Body of pancreas (tissue), 4 donors: Measurements from ENCODE around the gene PIF1. TPM values are rescaled to one million over a fixed set of nuclear protein-coding genes. Genes with fewer than 3 reads are reported as not detected.
A peak's percentile ranks its signal among the peaks of the same experiment; 100 is the strongest.
"Not testable (repeated sequence)": the region's sequence is repeated elsewhere in the genome, so short reads cannot be mapped to it uniquely, and the experiment has no call there.

Source experiments
- ATAC-seq: fragments of 150-250 bp; one replicate; pipeline ENCODE4 v1.9.1; 2016
- DNase-seq, 4 donors: peaks; one replicate each; pipeline ENCODE4 v3.0.0-alpha.2; 2019
- H3K27ac ChIP-seq, 4 donors: fragments of 200-600 bp; sonication (generic); 1 replicate in 3 of 4; 2 replicates in 1 of 4; pipeline versions ENCODE4 v1.5.1 to v1.6.1; 2016 to 2019; ENCODE audit warnings: mild to moderate bottlenecking in 1 of 4, mixed read lengths in 1 of 4, moderate library complexity in 1 of 4
- H3K27me3 ChIP-seq, 2 donors: fragments of 200-600 bp; sonication (generic); one replicate each; pipeline ENCODE4 v1.6.0; 2016; ENCODE audit warnings: mild to moderate bottlenecking in 1 of 2
- H3K36me3 ChIP-seq, 2 donors: fragments of 200-600 bp; sonication (generic); replicated peaks in 1 of 2; 2 replicates each; pipeline ENCODE4 v1.5.1; 2016; ENCODE audit warnings: low read depth in 2 of 2; ENCODE audit not compliant: insufficient read depth in 1 of 2
- H3K4me1 ChIP-seq: fragments of 200-600 bp; sonication (generic); one replicate; pipeline ENCODE4 v1.6.0; 2016
- H3K4me3 ChIP-seq, 2 donors: fragments of 200-600 bp; sonication (generic); 1 replicate in 1 of 2; 2 replicates in 1 of 2; pipeline ENCODE4 v1.5.1; 2016 to 2019
- H3K9me3 ChIP-seq, 3 donors: fragments of 200-600 bp; sonication (generic); 1 replicate in 2 of 3; 2 replicates in 1 of 3; pipeline ENCODE4 v1.5.1; 2016
- CTCF ChIP-seq, 7 experiments: fragments of 450-650 bp in 4 of 7; fragments of 200-600 bp in 3 of 7; sonication (generic) in 3 of 7; IDR thresholded peaks; one replicate each; pipeline ENCODE4 v1.5.1; 2016 to 2019; ENCODE audit warnings: antibody characterized with exemption in 7 of 7
- POLR2A ChIP-seq, 3 donors: fragments of 450-650 bp; IDR thresholded peaks; one replicate each; pipeline ENCODE4 v1.6.1; 2016; ENCODE audit warnings: antibody characterized with exemption in 3 of 3, mild to moderate bottlenecking in 2 of 3
- WGBS, 2 donors: methylation state at CpG; one replicate each; pipeline ENCODE4 v1.1.5; 2017; 5-methylcytosine and 5-hydroxymethylcytosine counted together
- intact Hi-C: fragments of 100-400 bp; cut with DNase I; formaldehyde crosslinking; loops from one replicate; pipeline ENCODE4 v1.15.1; 2023
- total RNA-seq, 2 donors: library from RNA; depleted of rRNA; stranded (reverse); fragments of >200 nt; gene quantifications; one replicate each; pipeline ENCODE4 v1.1.0, GENCODE V29; 2016

PIF1 gene
- total RNA-seq, 2 donors from 2014 or later = not detected

- Histone ChIP-seq H3K27me3 (peaks cover 0 to 8% of the 10 kb centered on the region in 2 donors), H3K36me3 (no peaks in the 10 kb centered on the region), H3K4me1 (peaks cover 32% of the 10 kb centered on the region), H3K4me3 (peak overlapping the region in 1 of 2 donors; percentile 18), H3K9me3 (no peaks in the 10 kb centered on the region), H3K27ac (no peak overlapping the region)
- WGBS, 2 donors = 3 to 4% methylated on average over 11 to 17 of the region's 17 CpGs
- DNase-seq = no peak
- ATAC-seq = no peak
- intact Hi-C loops = no loop called here
- TF ChIP-seq POLR2A (IDR thresholded peaks at IDR 0.05) (no peak), CTCF (IDR thresholded peaks at IDR 0.05) (no peak)
Measured at GRCh38 chr15:64824929-64825430, 467 bp downstream of the PIF1 start.

GRCh38 chr15:64816452-64816851, 9.0 kb downstream of the PIF1 start:
- no peaks in the 10 kb centered on the region for H3K36me3 ChIP-seq
- H3K4me3 ChIP-seq = no peak overlapping the region
- H3K27me3 ChIP-seq = no peaks in the 10 kb centered on the region
- WGBS, 2 donors = 64 to 67% methylated on average over 1 to 13 of the region's 13 CpGs
- DNase-seq (peak in 2 of 4 donors; percentile 39 to 49), ATAC-seq (peak; percentile 68)
- no peaks in the 10 kb centered on the region for H3K9me3 ChIP-seq
- TF ChIP-seq CTCF (IDR thresholded peaks at IDR 0.05) = peak in 3 of 7 experiments; percentile 25 to 36 (median 28)
- TF ChIP-seq POLR2A (IDR thresholded peaks at IDR 0.05) = no peak
- H3K4me1 ChIP-seq = no peaks in the 10 kb centered on the region
- intact Hi-C loops = no loop called here
- no peak overlapping the region for H3K27ac ChIP-seq

- H3K4me1 ChIP-seq, DNase-seq, H3K4me3 ChIP-seq, H3K36me3 ChIP-seq, H3K9me3 ChIP-seq, H3K27me3 ChIP-seq, ATAC-seq, H3K27ac ChIP-seq: not testable (repeated sequence)
- intact Hi-C loops = loop anchor here (5.0 kb wide), 1 partner anchor 83 kb away; no protein-coding TSS in a partner anchor
- WGBS, 2 donors = 75 to 80% methylated on average over 4 of the region's 4 CpGs
Measured at GRCh38 chr15:64814965-64815364, 10.5 kb downstream of the PIF1 start.

GRCh38 chr15:64814283-64814682, 11.2 kb downstream of the PIF1 start:
- intact Hi-C loops = loop anchor here (5.0 kb wide), 1 partner anchor 82 kb away; no protein-coding TSS in a partner anchor
- not testable (repeated sequence) for H3K4me3 ChIP-seq, H3K27ac ChIP-seq, DNase-seq, H3K9me3 ChIP-seq, H3K27me3 ChIP-seq, ATAC-seq, H3K36me3 ChIP-seq, H3K4me1 ChIP-seq
- WGBS, 2 donors = 92 to 98% methylated on average over 8 of the region's 8 CpGs

GRCh38 chr15:64813075-64813474, 12.4 kb downstream of the PIF1 start:
- no peaks in the 10 kb centered on the region for H3K4me1 ChIP-seq
- H3K36me3 ChIP-seq = no peaks in the 10 kb centered on the region
- TF ChIP-seq CTCF (IDR thresholded peaks at IDR 0.05) (no peak), POLR2A (IDR thresholded peaks at IDR 0.05) (no peak)
- no peak overlapping the region for H3K27ac ChIP-seq
- no peak for ATAC-seq
- no peaks in the 10 kb centered on the region for H3K9me3 ChIP-seq
- 41 to 59% methylated on average over 4 to 6 of the region's 6 CpGs for WGBS, 2 donors
- no peaks in the 10 kb centered on the region for H3K27me3 ChIP-seq
- DNase-seq = peak in 2 of 4 donors; percentile 25 to 41
- intact Hi-C loops = loop anchor here (5.0 kb wide), 1 partner anchor 81 kb away; no protein-coding TSS in a partner anchor
- no peak overlapping the region for H3K4me3 ChIP-seq
